RWPE1 (cell line): ENCODE results near the gene HTT.

Experiments used
- CTCF ChIA-PET: fragments of 350-600 bp; sonication (Branson Sonifier 250); formaldehyde crosslinking; extraction: SDS; loops from one replicate; lab custom pipeline; 2021; lab: Yijun Ruan, JAX
- POLR2A ChIA-PET: fragments of 400-600 bp; formaldehyde crosslinking; extraction: SDS; loops from one replicate; lab custom pipeline; 2020; ENCODE audit warnings: antibody characterized with exemption; ENCODE audit not compliant: low non-redundant PET; lab: Yijun Ruan, JAX
- DNase-seq: peaks from one replicate; pipeline ENCODE4 v3.0.0; 2012; ENCODE audit warnings: low spot score
- H3K27ac ChIP-seq: fragments of 450-650 bp; 2 replicates; pipeline ENCODE4 v1.5.1; 2017
- TF ChIP-seq, protein P1 (sequence below): fragments of 450-650 bp; conservative IDR thresholded peaks from 2 replicates; pipeline ENCODE4 v1.5.1; 2017; ENCODE audit warnings: low read depth, mild to moderate bottlenecking

HTT gene

GRCh38 chr4:3267576-3268394 is 193.3 kb downstream of the HTT start:
- ChIA-PET CTCF (no interaction called here), POLR2A (no interaction called here)
- TF ChIP-seq, protein P1, sequence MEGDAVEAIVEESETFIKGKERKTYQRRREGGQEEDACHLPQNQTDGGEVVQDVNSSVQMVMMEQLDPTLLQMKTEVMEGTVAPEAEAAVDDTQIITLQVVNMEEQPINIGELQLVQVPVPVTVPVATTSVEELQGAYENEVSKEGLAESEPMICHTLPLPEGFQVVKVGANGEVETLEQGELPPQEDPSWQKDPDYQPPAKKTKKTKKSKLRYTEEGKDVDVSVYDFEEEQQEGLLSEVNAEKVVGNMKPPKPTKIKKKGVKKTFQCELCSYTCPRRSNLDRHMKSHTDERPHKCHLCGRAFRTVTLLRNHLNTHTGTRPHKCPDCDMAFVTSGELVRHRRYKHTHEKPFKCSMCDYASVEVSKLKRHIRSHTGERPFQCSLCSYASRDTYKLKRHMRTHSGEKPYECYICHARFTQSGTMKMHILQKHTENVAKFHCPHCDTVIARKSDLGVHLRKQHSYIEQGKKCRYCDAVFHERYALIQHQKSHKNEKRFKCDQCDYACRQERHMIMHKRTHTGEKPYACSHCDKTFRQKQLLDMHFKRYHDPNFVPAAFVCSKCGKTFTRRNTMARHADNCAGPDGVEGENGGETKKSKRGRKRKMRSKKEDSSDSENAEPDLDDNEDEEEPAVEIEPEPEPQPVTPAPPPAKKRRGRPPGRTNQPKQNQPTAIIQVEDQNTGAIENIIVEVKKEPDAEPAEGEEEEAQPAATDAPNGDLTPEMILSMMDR, result no peak
- no peak for DNase-seq
- H3K27ac ChIP-seq, result no peak overlapping the region

GRCh38 chr4:3268395-3269104 is 194.1 kb downstream of the HTT start:
- CTCF ChIA-PET, result no interaction called here
- no peak overlapping the region for H3K27ac ChIP-seq
- POLR2A ChIA-PET, result no interaction called here
- TF ChIP-seq, protein P1, result no peak
- DNase-seq, result no peak

DNA sequence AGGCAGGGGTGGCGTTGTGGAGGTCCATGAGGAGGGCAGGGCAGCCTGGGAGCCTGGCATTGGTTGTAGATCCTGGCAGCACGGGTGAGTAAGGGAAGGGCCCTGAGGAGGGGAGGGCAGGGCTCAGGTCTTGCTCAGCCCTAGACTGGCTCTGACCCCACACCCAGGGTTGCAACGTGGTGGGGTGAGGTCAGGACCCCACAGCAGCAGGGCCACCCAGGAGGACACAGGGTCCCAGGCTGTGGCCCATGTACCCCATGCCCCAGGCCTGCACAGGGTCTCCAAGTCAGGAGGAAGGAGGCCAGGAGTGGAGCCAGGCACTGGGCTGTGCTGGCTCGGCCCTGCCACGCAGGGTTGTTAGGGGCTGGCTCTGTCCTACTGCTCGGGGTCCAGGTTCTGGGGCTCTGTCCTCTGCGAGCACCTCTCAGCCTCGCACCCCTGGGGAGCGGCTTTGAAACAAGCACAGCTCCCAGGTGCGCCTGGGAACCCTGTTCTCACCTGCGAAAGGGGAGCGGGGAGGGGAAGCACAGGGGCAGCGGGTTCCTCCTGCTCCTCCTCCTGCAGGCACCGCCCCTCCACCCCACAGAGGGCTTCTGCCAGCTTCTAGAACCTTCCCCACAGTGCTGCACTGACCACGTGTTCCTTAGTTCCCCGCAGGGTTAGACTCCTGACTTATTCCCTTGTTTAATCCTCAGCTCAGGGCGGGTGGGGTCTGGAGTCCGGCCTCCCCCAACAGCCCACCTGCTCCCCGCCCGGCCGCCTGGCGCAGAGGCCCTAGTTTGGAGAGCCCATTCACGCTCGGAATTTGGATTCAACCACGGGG is 194.8 kb downstream of the HTT start:
- POLR2A ChIA-PET, result no interaction called here
- H3K27ac ChIP-seq, result no peak overlapping the region
- CTCF ChIA-PET, result no interaction called here

DNA sequence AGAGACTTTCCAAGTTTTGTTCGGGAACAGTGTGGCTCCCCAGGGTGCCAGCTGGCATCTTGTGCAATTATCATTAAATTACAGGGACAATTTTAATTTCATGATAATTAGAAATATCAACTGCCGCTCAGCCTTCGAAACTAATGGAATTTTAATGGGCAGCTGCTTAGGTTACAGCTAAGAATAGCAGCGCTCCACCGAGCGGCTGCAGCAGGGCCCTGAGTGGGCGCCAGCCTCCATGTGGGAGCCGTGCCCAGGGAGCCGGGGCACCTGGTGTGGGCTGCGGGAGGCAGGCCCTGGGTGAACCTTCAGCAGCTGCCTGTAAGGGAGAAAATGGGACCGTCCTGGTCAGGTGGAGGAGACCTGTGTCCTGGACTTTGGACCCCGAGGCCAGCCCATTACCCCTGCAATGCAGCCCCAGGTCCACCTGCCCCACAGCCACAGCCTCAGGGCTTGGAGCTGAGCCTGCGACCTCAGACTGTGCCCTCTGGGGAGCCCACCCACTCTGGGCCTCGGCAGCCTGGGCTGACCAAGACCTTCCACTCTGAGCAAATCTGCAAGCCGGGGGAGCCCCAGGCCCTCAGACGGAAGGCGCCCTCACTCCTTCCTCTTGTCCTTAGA is 195.6 kb downstream of the HTT start:
- ChIA-PET POLR2A (no interaction called here), CTCF (no interaction called here)
- DNase-seq, result no peak

More for the DNA sequence above, 194.8 kb downstream of the HTT start:
- TF ChIP-seq, protein P1, result no peak
- DNase-seq, result no peak

DNA sequence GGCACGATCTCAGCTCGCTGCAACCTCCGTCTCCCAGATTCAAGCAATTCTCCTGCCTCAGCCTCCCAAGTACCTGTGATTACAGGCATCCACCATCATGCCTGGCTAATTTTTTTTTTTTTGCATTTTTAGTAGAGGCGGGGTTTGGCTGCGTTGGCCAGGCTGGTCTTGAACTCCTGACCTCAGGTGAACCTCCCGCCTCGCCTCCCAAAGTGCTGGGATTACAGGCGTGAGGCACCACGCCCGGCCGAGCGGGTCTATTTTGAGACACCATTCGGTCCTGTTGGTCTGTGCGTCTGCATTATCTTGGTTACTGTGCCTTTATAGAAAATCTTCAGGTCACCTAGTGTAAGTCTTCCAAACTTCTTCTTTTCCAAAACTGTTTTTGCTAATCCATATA is 196.7 kb downstream of the HTT start:
- POLR2A ChIA-PET, result no interaction called here
- CTCF ChIA-PET, result no interaction called here
- TF ChIP-seq, protein P1, result no peak
- no peak for DNase-seq
- no peak overlapping the region for H3K27ac ChIP-seq

More for the DNA sequence above, 195.6 kb downstream of the HTT start:
- TF ChIP-seq, protein P1, result no peak
- H3K27ac ChIP-seq, result no peak overlapping the region

GRCh38 chr4:3276986-3277385 is 202.5 kb downstream of the HTT start:
- ChIA-PET POLR2A (no interaction called here), CTCF (no interaction called here)
- no peak for DNase-seq
- H3K27ac ChIP-seq, result no peak overlapping the region
- TF ChIP-seq, protein P1, result no peak
